Natural killer cell treated with Interleukin-12 subunit alpha and Interleukin-12 subunit beta and Interleukin-15 and Interleukin-18, amount 100 ng/mL, for 72 hours (primary cell): ENCODE results near the gene TEAD1. TPM values are rescaled to one million over a fixed set of nuclear protein-coding genes. Genes with fewer than 3 reads are reported as not detected.
A peak's percentile ranks its signal among the peaks of the same experiment; 100 is the strongest.

ENCODE experiments used
- ATAC-seq, 2 donors: fragments of 150-1000 bp; cut with Tn5 transposase in 1 of 2; sonication (Bioruptor Pico), chemical (Tn5 transposase) in 1 of 2; 2 replicates each; pipeline ENCODE4 v1.10.0; 2021
- DNase-seq: peaks from one replicate; pipeline ENCODE4 v3.0.0; 2022; ENCODE audit warnings: low spot score
- H3K27ac Mint-ChIP-seq, 2 donors: 1 replicate in 1 of 2; 2 replicates in 1 of 2; pipeline ENCODE4 v1.8.0; 2022; ENCODE audit warnings: mixed read lengths in 2 of 2, mild to moderate bottlenecking in 1 of 2, moderate library complexity in 1 of 2
- H3K27me3 Mint-ChIP-seq, 2 donors: 1 replicate in 1 of 2; 2 replicates in 1 of 2; pipeline ENCODE4 v1.8.0; 2022; ENCODE audit warnings: mixed read lengths in 2 of 2
- H3K36me3 Mint-ChIP-seq: one replicate; pipeline ENCODE4 v1.8.0; 2022; ENCODE audit warnings: mixed read lengths
- H3K4me1 Mint-ChIP-seq, 2 donors: 1 replicate in 1 of 2; 2 replicates in 1 of 2; pipeline ENCODE4 v1.8.0; 2022; ENCODE audit warnings: low read depth in 2 of 2, mixed read lengths in 2 of 2, mild to moderate bottlenecking in 1 of 2
- H3K4me3 Mint-ChIP-seq: one replicate; pipeline ENCODE4 v1.8.0; 2022; ENCODE audit warnings: mixed read lengths
- H3K9me3 Mint-ChIP-seq: 2 replicates; pipeline ENCODE4 v1.8.0; 2022; ENCODE audit warnings: mixed read lengths
- total RNA-seq, 2 donors: library from RNA; stranded (reverse); gene quantifications; one replicate each; pipeline ENCODE4 v1.2.3, GENCODE V29; 2022

Gene TEAD1
- total RNA-seq, 2 donors from 2014 or later, result 0.06 TPM; not detected in 1

GRCh38 chr11:12767577-12767976, 93.4 kb downstream of the TEAD1 start:
- no peak overlapping the region for H3K27ac Mint-ChIP-seq
- DNase-seq (no peak), ATAC-seq (no peak)
- H3K36me3 Mint-ChIP-seq, result no peaks in the 10 kb centered on the region
- no peak overlapping the region for H3K4me3 Mint-ChIP-seq
- peaks cover 6 to 15% of the 10 kb centered on the region in 2 donors for H3K27me3 Mint-ChIP-seq
- H3K4me1 Mint-ChIP-seq, result no peaks in the 10 kb centered on the region
- no peaks in the 10 kb centered on the region for H3K9me3 Mint-ChIP-seq

DNA sequence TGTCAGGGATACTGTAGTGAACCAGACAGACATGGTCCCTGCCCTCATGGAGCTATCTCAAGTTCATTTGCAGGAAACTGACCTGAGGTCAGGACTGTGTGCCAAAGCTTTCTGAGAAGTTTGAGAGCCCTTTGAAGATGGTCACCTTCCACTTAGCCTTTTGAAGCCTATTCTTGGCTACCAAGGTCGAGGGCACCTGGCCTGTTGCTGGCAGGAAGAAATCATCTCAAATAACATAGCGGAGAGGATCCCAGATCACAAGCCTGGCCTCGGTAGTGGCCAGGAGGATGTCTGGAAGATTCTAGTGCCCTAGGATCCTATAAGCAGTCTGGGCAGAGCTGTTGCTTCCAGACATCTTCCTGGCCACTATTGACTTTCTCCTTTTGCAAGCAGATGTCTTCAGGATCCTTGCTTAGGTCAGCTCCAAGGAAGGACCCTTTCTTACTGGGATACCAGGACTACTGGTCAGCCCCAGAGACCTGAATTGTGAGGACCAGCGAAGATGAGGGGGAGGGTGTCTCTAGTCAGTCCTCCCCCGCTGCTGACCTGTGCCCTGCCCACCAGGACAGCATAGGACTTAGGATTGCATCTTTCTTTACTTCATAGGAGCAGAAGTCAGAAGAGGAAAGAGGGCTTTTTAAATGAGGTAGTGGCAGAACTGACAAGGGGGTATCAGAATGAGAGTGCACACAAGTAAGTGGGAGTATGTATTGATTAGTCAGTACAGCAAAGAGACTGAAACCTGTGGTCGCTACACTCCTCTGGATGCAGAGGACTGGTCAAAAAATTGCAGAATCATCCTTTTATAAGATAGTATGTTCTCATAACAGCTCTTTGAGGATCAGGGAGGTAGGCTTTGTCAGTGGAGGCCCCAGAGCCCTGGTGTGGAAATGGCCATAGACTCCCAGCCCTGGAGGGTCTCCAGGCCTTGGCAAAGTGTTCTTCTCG, 94.8 kb downstream of the TEAD1 start:
- DNase-seq, result no peak

DNA sequence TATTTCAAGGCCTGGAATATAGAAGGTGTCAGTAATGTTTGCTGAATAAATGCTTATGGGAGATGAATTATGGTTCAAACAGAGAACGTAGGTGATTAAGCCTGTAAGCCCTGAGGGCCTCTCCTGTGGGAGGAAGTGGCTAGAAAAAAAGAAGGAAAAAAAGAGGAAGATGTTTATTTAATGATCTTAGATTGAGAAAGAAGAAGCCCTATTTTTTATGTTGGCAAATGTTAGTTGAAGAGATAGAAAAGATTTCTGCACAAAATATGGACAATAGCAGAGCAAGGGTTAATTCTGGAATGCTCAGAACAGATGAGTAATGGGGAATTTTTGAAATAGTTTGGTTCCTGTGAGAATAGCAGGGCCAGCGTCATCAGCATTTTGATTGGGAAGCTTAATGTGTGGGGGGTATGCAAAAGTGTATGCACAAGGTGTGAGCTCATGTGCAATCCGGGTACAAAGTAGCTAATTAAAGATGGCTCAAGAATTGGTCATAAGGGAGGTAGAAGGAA, 95.7 kb downstream of the TEAD1 start:
- no peak overlapping the region for H3K27ac Mint-ChIP-seq
- no peak for DNase-seq
- H3K36me3 Mint-ChIP-seq, result no peaks in the 10 kb centered on the region
- ATAC-seq, result no peak
- H3K4me3 Mint-ChIP-seq, result no peak overlapping the region
- H3K9me3 Mint-ChIP-seq, result no peaks in the 10 kb centered on the region
- peaks cover 15 to 23% of the 10 kb centered on the region in 2 donors for H3K27me3 Mint-ChIP-seq
- no peaks in the 10 kb centered on the region for H3K4me1 Mint-ChIP-seq

More for the DNA sequence above, 94.8 kb downstream of the TEAD1 start:
- no peak for ATAC-seq
- H3K27me3 Mint-ChIP-seq, result peaks cover 16 to 17% of the 10 kb centered on the region in 2 donors
- H3K4me1 Mint-ChIP-seq, result no peaks in the 10 kb centered on the region
- H3K4me3 Mint-ChIP-seq, result no peak overlapping the region
- H3K36me3 Mint-ChIP-seq, result no peaks in the 10 kb centered on the region
- no peaks in the 10 kb centered on the region for H3K9me3 Mint-ChIP-seq
- no peak overlapping the region for H3K27ac Mint-ChIP-seq

DNA sequence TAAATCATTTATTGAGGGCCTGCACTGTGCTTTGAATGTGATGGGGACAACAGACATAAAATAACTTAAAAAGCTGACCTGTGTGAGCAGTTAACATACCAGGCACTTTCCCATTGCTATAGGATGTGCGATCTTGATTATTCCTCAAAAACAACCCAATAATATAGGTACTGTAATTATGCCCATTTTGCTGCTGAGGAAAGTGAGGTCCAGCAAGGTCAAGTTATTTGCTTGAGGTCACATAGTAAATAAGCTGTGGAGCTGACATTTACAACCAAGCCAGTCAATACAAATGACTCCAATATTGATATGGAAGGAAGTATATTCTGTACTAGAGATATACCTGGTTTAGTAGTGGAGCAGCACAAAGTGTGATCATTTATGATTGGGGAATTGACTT, 96.2 kb downstream of the TEAD1 start:
- no peaks in the 10 kb centered on the region for H3K4me1 Mint-ChIP-seq
- DNase-seq (no peak), ATAC-seq (no peak)
- no peaks in the 10 kb centered on the region for H3K36me3 Mint-ChIP-seq
- H3K4me3 Mint-ChIP-seq, result no peak overlapping the region
- peaks cover 18 to 27% of the 10 kb centered on the region in 2 donors for H3K27me3 Mint-ChIP-seq
- no peaks in the 10 kb centered on the region for H3K9me3 Mint-ChIP-seq
- no peak overlapping the region for H3K27ac Mint-ChIP-seq

GRCh38 chr11:12770966-12771597, 96.9 kb downstream of the TEAD1 start:
- ATAC-seq, result no peak
- no peak for DNase-seq
- H3K36me3 Mint-ChIP-seq, result no peaks in the 10 kb centered on the region
- H3K9me3 Mint-ChIP-seq, result no peaks in the 10 kb centered on the region
- no peaks in the 10 kb centered on the region for H3K4me1 Mint-ChIP-seq
- H3K4me3 Mint-ChIP-seq, result no peak overlapping the region
- no peak overlapping the region for H3K27ac Mint-ChIP-seq
- peaks cover 24 to 33% of the 10 kb centered on the region in 2 donors for H3K27me3 Mint-ChIP-seq

DNA sequence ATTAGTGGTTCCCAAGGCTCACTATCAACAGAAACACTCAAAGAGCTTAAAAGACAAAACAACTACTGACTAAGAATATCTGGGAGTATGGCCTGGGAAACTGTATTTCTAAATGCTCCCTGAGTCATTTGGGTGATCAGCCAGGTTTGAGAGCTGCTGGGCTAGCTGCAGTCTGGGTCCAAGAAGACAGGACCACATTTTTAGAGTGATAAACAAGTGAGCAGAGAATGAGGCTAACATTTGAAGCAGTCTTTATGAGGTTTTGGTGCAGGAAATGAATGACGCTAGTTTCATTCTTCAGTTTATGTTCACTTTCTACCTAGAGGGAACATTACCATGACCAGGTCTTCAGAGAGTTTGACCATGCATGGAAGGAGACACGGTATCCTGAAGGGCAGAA, 97.7 kb downstream of the TEAD1 start:
- Mint-ChIP-seq H3K27me3 (peaks cover 25 to 35% of the 10 kb centered on the region in 2 donors), H3K27ac (no peak overlapping the region), H3K4me3 (no peak overlapping the region), H3K9me3 (no peaks in the 10 kb centered on the region), H3K36me3 (no peaks in the 10 kb centered on the region), H3K4me1 (no peaks in the 10 kb centered on the region)
- ATAC-seq (no peak), DNase-seq (no peak)

GRCh38 chr11:12772324-12772723, 98.1 kb downstream of the TEAD1 start:
- Mint-ChIP-seq H3K27ac (no peak overlapping the region), H3K27me3 (peaks cover 25 to 33% of the 10 kb centered on the region in 2 donors), H3K4me1 (no peaks in the 10 kb centered on the region), H3K9me3 (no peaks in the 10 kb centered on the region), H3K36me3 (no peaks in the 10 kb centered on the region), H3K4me3 (no peak overlapping the region)
- ATAC-seq, result no peak
- DNase-seq, result no peak

DNA sequence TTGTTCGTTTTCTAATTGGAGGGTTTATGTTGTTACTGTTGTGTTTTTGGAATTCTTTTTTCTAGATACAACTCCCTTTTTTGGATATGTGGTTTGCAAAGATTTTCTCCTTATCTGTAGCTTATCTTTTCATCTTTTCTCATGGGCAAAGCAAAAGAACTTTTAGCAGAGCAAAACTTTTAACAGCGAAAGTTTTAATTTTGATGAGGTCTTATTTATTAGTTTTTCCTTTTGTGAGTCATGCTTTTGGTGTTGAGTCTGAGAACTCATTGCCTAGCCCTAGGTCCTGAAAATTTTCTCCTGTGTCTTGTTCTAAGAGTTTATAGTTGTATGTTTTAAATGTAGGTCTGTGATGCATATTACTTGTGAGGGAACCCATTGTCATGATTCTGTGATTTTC, 99.4 kb downstream of the TEAD1 start:
- H3K27ac Mint-ChIP-seq, result no peak overlapping the region
- no peaks in the 10 kb centered on the region for H3K9me3 Mint-ChIP-seq
- no peaks in the 10 kb centered on the region for H3K4me1 Mint-ChIP-seq
- no peaks in the 10 kb centered on the region for H3K36me3 Mint-ChIP-seq
- no peak overlapping the region for H3K4me3 Mint-ChIP-seq
- DNase-seq (no peak), ATAC-seq (no peak)
- peaks cover 20 to 28% of the 10 kb centered on the region in 2 donors for H3K27me3 Mint-ChIP-seq

DNA sequence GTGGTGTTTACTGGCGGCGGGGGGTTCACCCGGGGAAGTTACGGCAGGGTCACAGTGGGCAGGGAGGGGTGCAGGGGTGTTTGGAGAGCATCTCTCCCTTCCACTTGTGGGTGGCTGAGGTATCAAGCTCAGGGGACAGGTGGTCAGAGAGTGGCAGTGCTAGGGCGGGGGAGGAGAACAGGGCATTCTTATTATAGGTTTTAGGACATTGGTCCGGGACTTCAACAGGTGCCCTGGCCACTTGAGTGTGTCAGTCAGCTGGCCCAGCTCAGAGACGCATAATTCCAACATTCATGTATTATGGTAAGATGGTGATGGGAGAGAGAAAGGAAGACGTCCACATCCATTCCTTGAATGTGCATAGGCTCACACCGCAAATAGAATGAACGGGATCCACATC, 101.7 kb downstream of the TEAD1 start:
- Mint-ChIP-seq H3K4me1 (no peaks in the 10 kb centered on the region), H3K4me3 (no peak overlapping the region), H3K36me3 (no peaks in the 10 kb centered on the region), H3K27ac (no peak overlapping the region), H3K9me3 (no peaks in the 10 kb centered on the region), H3K27me3 (peaks cover 28% of the 10 kb centered on the region in 2 donors)
- ATAC-seq, result no peak
- no peak for DNase-seq

GRCh38 chr11:12777208-12777874, 103.1 kb downstream of the TEAD1 start:
- ATAC-seq (no peak), DNase-seq (no peak)
- no peaks in the 10 kb centered on the region for H3K9me3 Mint-ChIP-seq
- H3K27ac Mint-ChIP-seq, result no peak overlapping the region
- H3K4me1 Mint-ChIP-seq, result no peaks in the 10 kb centered on the region
- H3K27me3 Mint-ChIP-seq, result peaks cover 26 to 30% of the 10 kb centered on the region in 2 donors
- H3K36me3 Mint-ChIP-seq, result no peaks in the 10 kb centered on the region
- no peak overlapping the region for H3K4me3 Mint-ChIP-seq

GRCh38 chr11:12778240-12778905, 104.2 kb downstream of the TEAD1 start:
- H3K27ac Mint-ChIP-seq, result no peak overlapping the region
- no peak for ATAC-seq
- peaks cover 31% of the 10 kb centered on the region in 2 donors for H3K27me3 Mint-ChIP-seq

GRCh38 chr11:12783765-12784164, 109.5 kb downstream of the TEAD1 start:
- Mint-ChIP-seq H3K9me3 (no peaks in the 10 kb centered on the region), H3K4me1 (no peaks in the 10 kb centered on the region), H3K36me3 (no peaks in the 10 kb centered on the region), H3K4me3 (no peak overlapping the region), H3K27ac (no peak overlapping the region), H3K27me3 (peaks cover 23 to 27% of the 10 kb centered on the region in 2 donors)
- peak in 1 of 2 donors; percentile 24 for ATAC-seq
- no peak for DNase-seq

More at GRCh38 chr11:12778240-12778905, 104.2 kb downstream of the TEAD1 start:
- no peaks in the 10 kb centered on the region for H3K36me3 Mint-ChIP-seq
- H3K4me3 Mint-ChIP-seq, result no peak overlapping the region
- no peak for DNase-seq
- H3K4me1 Mint-ChIP-seq, result no peaks in the 10 kb centered on the region
- H3K9me3 Mint-ChIP-seq, result no peaks in the 10 kb centered on the region

- peaks cover 23% of the 10 kb centered on the region in 2 donors for H3K27me3 Mint-ChIP-seq
- ATAC-seq (peak in 1 of 2 donors; percentile 8), DNase-seq (no peak)
- H3K4me1 Mint-ChIP-seq, result no peaks in the 10 kb centered on the region
- no peaks in the 10 kb centered on the region for H3K36me3 Mint-ChIP-seq
- H3K4me3 Mint-ChIP-seq, result no peak overlapping the region
- no peak overlapping the region for H3K27ac Mint-ChIP-seq
- no peaks in the 10 kb centered on the region for H3K9me3 Mint-ChIP-seq
Measured at GRCh38 chr11:12784445-12784844, 110.2 kb downstream of the TEAD1 start.
